CD4-positive, alpha-beta T cell (primary cell): ENCODE data around the gene ECHDC3. TPM values are rescaled to one million over a fixed set of nuclear protein-coding genes. Genes with fewer than 3 reads are reported as not detected.

Experiments used
- ATAC-seq: fragments of 200-7000 bp; cut with Tn5 transposase; one replicate; pipeline ENCODE4 v1.10.0; 2022; ENCODE audit warnings: mild to moderate bottlenecking; ENCODE audit not compliant: poor library complexity
- CTCF ChIA-PET: fragments of 350-600 bp; sonication (Branson Sonifier 250); formaldehyde crosslinking; loops from one replicate; lab custom pipeline; 2021; ENCODE audit warnings: antibody characterized with exemption, inconsistent platforms; lab: Charles Lee
- POLR2A ChIA-PET: fragments of 350-600 bp; sonication (Branson Sonifier 250); formaldehyde crosslinking; loops from one replicate; lab custom pipeline; 2021; ENCODE audit warnings: antibody characterized with exemption, inconsistent platforms; lab: Charles Lee
- DNase-seq, 14 experiments: peaks; one replicate each; pipeline ENCODE4 v3.0.0-alpha.2; 2013 to 2020; ENCODE audit warnings: mixed read lengths in 2 of 14
- H3K27ac ChIP-seq, 2 donors: one replicate each; pipeline versions ENCODE4 v1.5.1 to v1.7.0; 2013; ENCODE audit warnings: low read length in 2 of 2, low read depth in 1 of 2, mild to moderate bottlenecking in 1 of 2
- H3K27me3 ChIP-seq, 2 experiments: 1 replicate in 1 of 2; 2 replicates in 1 of 2; pipeline versions ENCODE4 v1.6.1 to v1.7.0; 2013; ENCODE audit warnings: low read length in 2 of 2, control low read depth in 1 of 2, mild to moderate bottlenecking in 1 of 2, moderate library complexity in 1 of 2; ENCODE audit not compliant: insufficient read depth in 2 of 2, control insufficient read depth in 1 of 2
- H3K36me3 ChIP-seq: one replicate; pipeline ENCODE4 v1.6.1; 2013; ENCODE audit warnings: low read length, control low read depth; ENCODE audit not compliant: insufficient read depth
- H3K4me1 ChIP-seq: one replicate; pipeline ENCODE4 v1.6.1; 2013; ENCODE audit warnings: low read length, control low read depth; ENCODE audit not compliant: insufficient read depth
- H3K4me3 ChIP-seq: one replicate; pipeline ENCODE4 v1.5.1; 2013; ENCODE audit warnings: mild to moderate bottlenecking, low read length, moderate library complexity
- H3K9me3 ChIP-seq, 2 experiments: 1 replicate in 1 of 2; 2 replicates in 1 of 2; pipeline versions ENCODE4 v1.6.1 to v1.7.0; 2013; ENCODE audit warnings: low read length in 2 of 2, mild to moderate bottlenecking in 2 of 2, control low read depth in 1 of 2, moderate library complexity in 1 of 2; ENCODE audit not compliant: control insufficient read depth in 1 of 2, insufficient read depth in 1 of 2
- H3K27ac Mint-ChIP-seq: one replicate; pipeline ENCODE4 v1.8.0; 2020; ENCODE audit warnings: mixed read lengths
- H3K27me3 Mint-ChIP-seq: one replicate; pipeline ENCODE4 v1.8.0; 2021; ENCODE audit warnings: mixed read lengths
- H3K36me3 Mint-ChIP-seq: one replicate; pipeline ENCODE4 v1.8.0; 2021; ENCODE audit warnings: low read depth, mixed read lengths
- H3K4me1 Mint-ChIP-seq: one replicate; pipeline ENCODE4 v1.8.0; 2021; ENCODE audit warnings: low read depth, mixed read lengths
- H3K4me3 Mint-ChIP-seq: one replicate; pipeline ENCODE4 v1.8.0; 2020; ENCODE audit warnings: mild to moderate bottlenecking, mixed read lengths
- H3K9me3 Mint-ChIP-seq: one replicate; pipeline ENCODE4 v1.8.0; 2020; ENCODE audit warnings: mixed read lengths
- intact Hi-C, 2 experiments: fragments of 100-400 bp; cut with DNase I in 1 of 2; cut with micrococcal nuclease in 1 of 2; formaldehyde crosslinking; loops; one replicate each; pipeline versions ENCODE4 v1.15.1 to v1.9.0; 2023 to 2025; cut with DNase I, micrococcal nuclease
- total RNA-seq, 174 experiments: library from RNA in 2 of 174; stranded (reverse) in 2 of 174; gene quantifications; one replicate each; pipeline ENCODE4 v1.2.3 and lab custom pipeline; 2021 to 2026
- TF ChIP-seq, protein P1 (sequence below): fragments of 200-600 bp; IDR thresholded peaks from one replicate; pipeline ENCODE4 v1.8.0; 2022; ENCODE audit warnings: antibody characterized with exemption, mild to moderate bottlenecking

Gene ECHDC3
- total RNA-seq, 2 experiments from 2014 or later = 1.5 to 1.6 TPM

DNA sequence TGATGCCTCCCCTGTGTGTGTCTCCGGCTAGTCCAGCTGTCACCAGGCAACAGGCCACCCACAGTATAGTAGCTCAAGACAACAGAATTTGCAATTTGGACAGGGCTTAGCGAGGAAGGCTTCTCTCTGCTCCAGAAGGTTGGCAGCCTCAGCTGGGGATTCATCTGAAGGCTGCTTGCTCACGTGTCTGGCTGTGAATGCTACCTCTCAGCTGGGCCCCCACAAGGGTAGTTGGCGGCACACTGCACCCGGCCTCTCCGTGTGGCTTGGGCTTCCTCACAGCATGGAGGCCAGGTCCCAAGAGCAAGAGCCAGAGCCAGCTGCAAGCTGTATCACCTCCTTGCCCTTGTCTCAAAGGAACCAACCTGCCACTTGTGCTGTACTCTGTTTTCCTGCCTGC lies 19.2 kb downstream of the ECHDC3 start:
- H3K36me3 Mint-ChIP-seq = no peaks in the 10 kb centered on the region
- Histone ChIP-seq H3K27ac (no peak overlapping the region), H3K4me3 (no peak overlapping the region), H3K4me1 (no peaks in the 10 kb centered on the region), H3K27me3 (no peaks in the 10 kb centered on the region), H3K9me3 (peaks cover 0 to 5% of the 10 kb centered on the region in 2 experiments), H3K36me3 (no peaks in the 10 kb centered on the region)
- ChIA-PET POLR2A (no interaction called here), CTCF (no interaction called here)
- no peaks in the 10 kb centered on the region for H3K27me3 Mint-ChIP-seq
- H3K9me3 Mint-ChIP-seq = no peaks in the 10 kb centered on the region
- intact Hi-C loops = no loop called here
- ATAC-seq = no peak
- TF ChIP-seq, protein P1, sequence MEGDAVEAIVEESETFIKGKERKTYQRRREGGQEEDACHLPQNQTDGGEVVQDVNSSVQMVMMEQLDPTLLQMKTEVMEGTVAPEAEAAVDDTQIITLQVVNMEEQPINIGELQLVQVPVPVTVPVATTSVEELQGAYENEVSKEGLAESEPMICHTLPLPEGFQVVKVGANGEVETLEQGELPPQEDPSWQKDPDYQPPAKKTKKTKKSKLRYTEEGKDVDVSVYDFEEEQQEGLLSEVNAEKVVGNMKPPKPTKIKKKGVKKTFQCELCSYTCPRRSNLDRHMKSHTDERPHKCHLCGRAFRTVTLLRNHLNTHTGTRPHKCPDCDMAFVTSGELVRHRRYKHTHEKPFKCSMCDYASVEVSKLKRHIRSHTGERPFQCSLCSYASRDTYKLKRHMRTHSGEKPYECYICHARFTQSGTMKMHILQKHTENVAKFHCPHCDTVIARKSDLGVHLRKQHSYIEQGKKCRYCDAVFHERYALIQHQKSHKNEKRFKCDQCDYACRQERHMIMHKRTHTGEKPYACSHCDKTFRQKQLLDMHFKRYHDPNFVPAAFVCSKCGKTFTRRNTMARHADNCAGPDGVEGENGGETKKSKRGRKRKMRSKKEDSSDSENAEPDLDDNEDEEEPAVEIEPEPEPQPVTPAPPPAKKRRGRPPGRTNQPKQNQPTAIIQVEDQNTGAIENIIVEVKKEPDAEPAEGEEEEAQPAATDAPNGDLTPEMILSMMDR = no peak
- DNase-seq = no peak
- no peak overlapping the region for H3K27ac Mint-ChIP-seq
- no peak overlapping the region for H3K4me3 Mint-ChIP-seq
- H3K4me1 Mint-ChIP-seq = peaks cover 6% of the 10 kb centered on the region

DNA sequence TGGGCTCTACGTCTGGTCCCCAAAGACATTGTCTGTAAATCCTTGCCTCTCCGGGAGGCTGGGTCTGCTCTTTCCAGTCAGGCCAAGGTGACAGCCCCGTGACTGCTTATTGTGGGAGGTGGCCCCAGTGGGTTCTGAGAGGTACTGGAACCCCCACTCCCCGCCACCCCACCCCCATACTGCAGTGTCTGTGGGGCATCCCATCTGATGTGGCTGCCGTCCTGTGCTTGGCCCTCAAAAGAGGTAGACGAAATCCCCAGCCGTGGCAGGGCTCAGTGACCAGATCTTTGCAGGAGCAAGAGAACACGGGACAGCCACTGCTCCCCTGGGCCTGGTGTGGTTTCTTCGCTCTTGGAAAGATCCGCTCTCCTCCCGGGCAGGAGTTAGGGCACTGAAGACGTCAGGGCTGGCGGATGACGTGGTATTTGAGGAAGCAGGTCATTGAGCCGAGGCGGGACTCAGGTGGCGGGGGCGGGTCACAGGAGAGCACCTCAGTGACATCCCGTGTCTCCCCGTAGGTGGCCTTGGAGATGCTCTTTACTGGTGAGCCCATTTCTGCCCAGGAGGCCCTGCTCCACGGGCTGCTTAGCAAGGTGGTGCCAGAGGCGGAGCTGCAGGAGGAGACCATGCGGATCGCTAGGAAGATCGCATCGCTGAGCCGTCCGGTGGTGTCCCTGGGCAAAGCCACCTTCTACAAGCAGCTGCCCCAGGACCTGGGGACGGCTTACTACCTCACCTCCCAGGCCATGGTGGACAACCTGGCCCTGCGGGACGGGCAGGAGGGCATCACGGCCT lies 20.7 kb downstream of the ECHDC3 start:
- DNase-seq = no peak
- POLR2A ChIA-PET = no interaction called here
- Mint-ChIP-seq H3K27ac (no peak overlapping the region), H3K9me3 (no peaks in the 10 kb centered on the region), H3K4me3 (no peak overlapping the region), H3K36me3 (no peaks in the 10 kb centered on the region), H3K27me3 (no peaks in the 10 kb centered on the region), H3K4me1 (peaks cover 3% of the 10 kb centered on the region)
- CTCF ChIA-PET = no interaction called here
- H3K4me1 ChIP-seq = no peaks in the 10 kb centered on the region
- H3K27ac ChIP-seq = no peak overlapping the region
- peaks cover 0 to 5% of the 10 kb centered on the region in 2 experiments for H3K9me3 ChIP-seq
- H3K27me3 ChIP-seq = no peaks in the 10 kb centered on the region
- TF ChIP-seq, protein P1 = no peak
- ATAC-seq = no peak
- no peaks in the 10 kb centered on the region for H3K36me3 ChIP-seq
- no peak overlapping the region for H3K4me3 ChIP-seq
- intact Hi-C loops = no loop called here

DNA sequence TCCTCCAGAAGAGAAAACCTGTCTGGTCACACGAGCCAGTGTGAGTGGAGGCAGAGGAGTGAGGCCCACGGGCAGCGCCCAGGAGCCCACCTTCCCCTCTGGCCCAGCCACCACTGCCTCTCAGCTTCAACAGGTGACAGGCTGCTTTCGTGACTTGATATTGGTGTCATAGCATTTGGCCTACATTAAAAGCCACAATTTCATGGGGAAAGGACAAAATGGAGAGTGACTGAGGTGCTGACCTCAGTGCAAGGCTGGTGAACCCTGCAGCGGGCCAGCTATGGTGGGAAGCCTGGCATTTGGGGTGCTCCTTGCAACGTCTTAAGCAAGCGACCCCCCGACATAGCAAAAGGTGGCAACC lies 21.3 kb downstream of the ECHDC3 start:
- Histone ChIP-seq H3K36me3 (no peaks in the 10 kb centered on the region), H3K27me3 (no peaks in the 10 kb centered on the region), H3K4me1 (no peaks in the 10 kb centered on the region), H3K27ac (no peak overlapping the region), H3K4me3 (no peak overlapping the region), H3K9me3 (peaks cover 0 to 5% of the 10 kb centered on the region in 2 experiments)
- Mint-ChIP-seq H3K9me3 (no peaks in the 10 kb centered on the region), H3K4me3 (no peak overlapping the region), H3K36me3 (no peaks in the 10 kb centered on the region), H3K27ac (no peak overlapping the region), H3K4me1 (no peaks in the 10 kb centered on the region), H3K27me3 (no peaks in the 10 kb centered on the region)
- ATAC-seq (no peak), DNase-seq (no peak)
- intact Hi-C loops = no loop called here
- ChIA-PET CTCF (no interaction called here), POLR2A (no interaction called here)
- TF ChIP-seq, protein P1 = no peak
